Karpas-422 (cell line): ENCODE data around the gene CC2D1A. TPM values are rescaled to one million over a fixed set of nuclear protein-coding genes. Genes with fewer than 3 reads are reported as not detected.

ENCODE experiments used
- DNase-seq: peaks from one replicate; pipeline ENCODE4 v3.0.0-alpha.2; 2015
- H2AFZ ChIP-seq: fragments of 200-600 bp; sonication (generic); 2 replicates; pipeline ENCODE4 v1.6.1; 2014; ENCODE audit warnings: antibody characterized with exemption, low read length, mixed read lengths
- H3K27ac ChIP-seq: fragments of 200-600 bp; sonication (generic); 2 replicates; pipeline ENCODE4 v1.5.1; 2014; ENCODE audit warnings: mild to moderate bottlenecking, low read length, moderate library complexity
- H3K27me3 ChIP-seq: fragments of 200-600 bp; sonication (generic); 2 replicates; pipeline ENCODE4 v1.6.1; 2014; ENCODE audit warnings: low read length, mixed read lengths
- H3K36me3 ChIP-seq: fragments of 200-600 bp; sonication (generic); 2 replicates; pipeline ENCODE4 v1.6.1; 2014; ENCODE audit warnings: low read length, mixed read lengths; ENCODE audit not compliant: insufficient read depth
- H3K4me1 ChIP-seq: fragments of 200-600 bp; sonication (generic); 2 replicates; pipeline ENCODE4 v1.6.1; 2014; ENCODE audit warnings: mild to moderate bottlenecking, low read length, mixed read lengths
- H3K4me2 ChIP-seq: fragments of 200-600 bp; sonication (generic); 2 replicates; pipeline ENCODE4 v1.6.1; 2014; ENCODE audit warnings: low read length, low read depth, mild to moderate bottlenecking; ENCODE audit not compliant: poor library complexity, severe bottlenecking
- H3K4me3 ChIP-seq: fragments of 200-600 bp; sonication (generic); 2 replicates; pipeline ENCODE4 v1.5.1; 2014; ENCODE audit warnings: mild to moderate bottlenecking, antibody characterized with exemption, low read length, mixed read lengths
- H3K79me2 ChIP-seq: fragments of 200-600 bp; sonication (generic); 2 replicates; pipeline ENCODE4 v1.6.1; 2014; ENCODE audit warnings: mild to moderate bottlenecking, low read length, mixed read lengths
- H3K9ac ChIP-seq: fragments of 200-600 bp; sonication (generic); 2 replicates; pipeline ENCODE4 v1.6.0; 2014; ENCODE audit warnings: low read length
- H3K9me2 ChIP-seq: fragments of 200-600 bp; sonication (generic), shearing (Covaris generic); replicated peaks from 2 replicates; pipeline ENCODE4 v1.6.0; 2014; ENCODE audit warnings: mild to moderate bottlenecking, low read length, moderate library complexity; ENCODE audit not compliant: insufficient read depth
- H3K9me3 ChIP-seq: fragments of 300-700, 200-600 bp; sonication (generic); 2 replicates; pipeline ENCODE4 v1.6.1; 2014; ENCODE audit warnings: low read length, mixed read lengths
- H4K20me1 ChIP-seq: fragments of 200-600 bp; sonication (generic); 2 replicates; pipeline ENCODE4 v1.6.1; 2014; ENCODE audit warnings: mild to moderate bottlenecking, antibody characterized with exemption, low read length, low read depth; ENCODE audit not compliant: insufficient read depth
- total RNA-seq: library from RNA; depleted of rRNA; stranded (reverse); fragments of >200 nt; shearing (Covaris generic); gene quantifications from 2 replicates; pipeline ENCODE4 v1.2.3, GENCODE V29; 2014; ENCODE audit warnings: low replicate concordance

The CC2D1A gene
- total RNA-seq, 1 experiment from 2014 or later = 9.9 TPM

DNA sequence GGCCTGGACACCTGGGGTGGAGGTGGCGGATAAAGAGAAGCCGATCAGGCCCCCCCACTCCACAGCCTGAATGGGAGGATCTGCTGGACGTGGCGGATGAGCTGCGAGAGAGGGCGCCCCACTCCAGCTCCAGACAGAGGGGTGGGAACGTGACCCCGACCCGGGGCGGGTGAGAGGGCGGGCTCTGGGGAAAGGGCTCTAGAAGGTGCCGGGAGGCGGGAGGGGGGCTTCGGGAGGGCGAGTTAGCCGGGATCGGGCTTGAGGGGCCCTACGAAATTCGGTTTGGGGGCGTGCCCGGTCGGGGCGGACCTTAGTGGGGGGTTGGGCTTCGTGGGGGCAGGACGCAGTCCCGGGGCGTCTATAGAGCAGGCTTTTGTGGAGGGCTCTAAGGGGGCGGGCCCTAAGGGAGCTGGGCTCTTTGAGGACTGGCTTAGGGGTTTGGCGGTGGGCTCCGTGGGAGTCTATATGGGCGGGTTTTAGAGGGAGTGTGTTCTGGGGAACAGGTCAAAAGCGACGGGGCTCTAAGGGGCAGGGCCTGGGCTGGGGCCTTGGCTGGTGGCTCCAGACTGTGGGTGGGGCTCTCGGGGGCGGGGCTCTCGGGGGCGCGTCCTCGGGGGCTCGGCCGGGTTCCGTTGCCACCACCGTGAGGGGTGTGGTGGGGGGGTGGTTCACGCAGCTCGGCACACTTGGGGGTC is 33.2 kb upstream of the CC2D1A start:
- no peaks in the 10 kb centered on the region for H3K79me2 ChIP-seq
- no peaks in the 10 kb centered on the region for H3K36me3 ChIP-seq
- H3K9me2 ChIP-seq = no peaks in the 10 kb centered on the region
- no peak overlapping the region for H2AFZ ChIP-seq
- H3K27ac ChIP-seq = no peak overlapping the region
- H3K9ac ChIP-seq = peak overlapping the region; percentile 39; the same call in 1 of the 2 replicates
- H3K4me2 ChIP-seq = peak overlapping the region; percentile 53
- H3K4me1 ChIP-seq = no peaks in the 10 kb centered on the region
- no peaks in the 10 kb centered on the region for H3K27me3 ChIP-seq
- H3K4me3 ChIP-seq = peak overlapping the region; percentile 48; the same call in 1 of the 2 replicates
- no peaks in the 10 kb centered on the region for H3K9me3 ChIP-seq
- DNase-seq = peak; percentile 58
- no peaks in the 10 kb centered on the region for H4K20me1 ChIP-seq

DNA sequence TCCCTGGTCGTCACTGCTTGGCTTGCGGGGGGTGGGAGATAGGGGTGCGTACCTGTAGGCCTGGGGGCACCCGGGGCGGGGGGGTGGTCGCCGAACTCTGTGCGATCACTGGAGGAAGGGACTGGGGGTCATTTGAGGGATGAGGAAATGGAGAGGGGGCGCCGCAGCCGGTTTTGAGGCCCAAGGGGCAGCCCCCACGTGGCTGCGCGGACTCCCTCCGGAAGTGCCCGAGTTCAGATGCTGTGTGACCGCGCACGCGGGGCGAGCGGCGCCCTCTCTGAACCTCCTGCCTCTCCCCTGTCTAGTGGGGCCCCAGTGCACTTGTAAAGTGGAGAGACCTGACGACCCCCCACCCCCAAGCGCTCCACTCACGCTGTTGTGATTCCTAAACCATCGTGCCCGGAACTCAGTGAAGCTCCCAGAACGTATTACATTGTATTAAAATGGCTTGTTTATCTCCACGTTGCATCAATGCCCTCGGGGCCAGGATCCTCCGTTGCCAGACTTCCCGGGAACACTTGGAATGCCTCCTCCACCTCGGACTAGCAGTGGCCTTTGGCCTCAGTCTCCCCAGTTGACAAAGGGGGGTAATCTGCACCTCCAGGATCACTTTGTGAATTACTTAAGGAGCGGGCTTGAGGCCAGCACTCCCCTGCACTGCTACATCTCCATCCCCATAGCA is 32.0 kb upstream of the CC2D1A start:
- H4K20me1 ChIP-seq = no peaks in the 10 kb centered on the region
- H3K9me3 ChIP-seq = no peaks in the 10 kb centered on the region
- H2AFZ ChIP-seq = no peak overlapping the region
- no peak overlapping the region for H3K4me2 ChIP-seq
- no peaks in the 10 kb centered on the region for H3K79me2 ChIP-seq
- no peak overlapping the region for H3K27ac ChIP-seq
- H3K36me3 ChIP-seq = no peaks in the 10 kb centered on the region
- H3K27me3 ChIP-seq = no peaks in the 10 kb centered on the region
- no peak overlapping the region for H3K4me3 ChIP-seq
- H3K9ac ChIP-seq = no peak overlapping the region
- H3K4me1 ChIP-seq = no peaks in the 10 kb centered on the region
- DNase-seq = no peak
- H3K9me2 ChIP-seq = no peaks in the 10 kb centered on the region

GRCh38 chr19:13875824-13876223 is 30.2 kb upstream of the CC2D1A start:
- H4K20me1 ChIP-seq = no peaks in the 10 kb centered on the region
- H3K27me3 ChIP-seq = no peaks in the 10 kb centered on the region
- no peak for DNase-seq
- H3K79me2 ChIP-seq = no peaks in the 10 kb centered on the region
- no peak overlapping the region for H3K4me3 ChIP-seq
- no peak overlapping the region for H2AFZ ChIP-seq
- H3K9me2 ChIP-seq = no peaks in the 10 kb centered on the region
- H3K4me1 ChIP-seq = peaks cover 5% of the 10 kb centered on the region
- no peak overlapping the region for H3K9ac ChIP-seq
- no peaks in the 10 kb centered on the region for H3K36me3 ChIP-seq
- H3K27ac ChIP-seq = no peak overlapping the region
- no peaks in the 10 kb centered on the region for H3K9me3 ChIP-seq
- no peak overlapping the region for H3K4me2 ChIP-seq

- H2AFZ ChIP-seq = no peak within 1 kb of the TSS
- H3K9ac ChIP-seq = no peak within 1 kb of the TSS
- H3K36me3 ChIP-seq = no peaks in the 10 kb centered on the region
- no peaks in the 10 kb centered on the region for H3K9me3 ChIP-seq
- H3K4me3 ChIP-seq = no peak within 1 kb of the TSS
- no peaks in the 10 kb centered on the region for H3K79me2 ChIP-seq
- no peaks in the 10 kb centered on the region for H3K9me2 ChIP-seq
- no peak within 1 kb of the TSS for H3K27ac ChIP-seq
- DNase-seq = no peak
- H3K4me2 ChIP-seq = no peak within 1 kb of the TSS
- no peaks in the 10 kb centered on the region for H4K20me1 ChIP-seq
- peaks cover 5% of the 10 kb centered on the region for H3K4me1 ChIP-seq
- H3K27me3 ChIP-seq = no peaks in the 10 kb centered on the region
These were observed 29.2 kb upstream of the CC2D1A start, which contains the start of gene NANOS3 for GRCh38 chr19:13876834-13877233. Gene NANOS3 (plus strand): TSS chr19:13877134. CDS start chr19:13877249, 115 bp downstream.

- no peaks in the 10 kb centered on the region for H3K36me3 ChIP-seq
- no peak for DNase-seq
- H3K9me3 ChIP-seq = no peaks in the 10 kb centered on the region
- H3K4me3 ChIP-seq = no peak overlapping the region
- peaks cover 5% of the 10 kb centered on the region for H3K4me1 ChIP-seq
- no peaks in the 10 kb centered on the region for H4K20me1 ChIP-seq
- H3K27me3 ChIP-seq = no peaks in the 10 kb centered on the region
- no peak overlapping the region for H3K4me2 ChIP-seq
- no peaks in the 10 kb centered on the region for H3K9me2 ChIP-seq
- H2AFZ ChIP-seq = no peak overlapping the region
- no peak overlapping the region for H3K27ac ChIP-seq
- H3K79me2 ChIP-seq = no peaks in the 10 kb centered on the region
- H3K9ac ChIP-seq = no peak overlapping the region
These were observed 28.7 kb upstream of the CC2D1A start for GRCh38 chr19:13877303-13877702.

DNA sequence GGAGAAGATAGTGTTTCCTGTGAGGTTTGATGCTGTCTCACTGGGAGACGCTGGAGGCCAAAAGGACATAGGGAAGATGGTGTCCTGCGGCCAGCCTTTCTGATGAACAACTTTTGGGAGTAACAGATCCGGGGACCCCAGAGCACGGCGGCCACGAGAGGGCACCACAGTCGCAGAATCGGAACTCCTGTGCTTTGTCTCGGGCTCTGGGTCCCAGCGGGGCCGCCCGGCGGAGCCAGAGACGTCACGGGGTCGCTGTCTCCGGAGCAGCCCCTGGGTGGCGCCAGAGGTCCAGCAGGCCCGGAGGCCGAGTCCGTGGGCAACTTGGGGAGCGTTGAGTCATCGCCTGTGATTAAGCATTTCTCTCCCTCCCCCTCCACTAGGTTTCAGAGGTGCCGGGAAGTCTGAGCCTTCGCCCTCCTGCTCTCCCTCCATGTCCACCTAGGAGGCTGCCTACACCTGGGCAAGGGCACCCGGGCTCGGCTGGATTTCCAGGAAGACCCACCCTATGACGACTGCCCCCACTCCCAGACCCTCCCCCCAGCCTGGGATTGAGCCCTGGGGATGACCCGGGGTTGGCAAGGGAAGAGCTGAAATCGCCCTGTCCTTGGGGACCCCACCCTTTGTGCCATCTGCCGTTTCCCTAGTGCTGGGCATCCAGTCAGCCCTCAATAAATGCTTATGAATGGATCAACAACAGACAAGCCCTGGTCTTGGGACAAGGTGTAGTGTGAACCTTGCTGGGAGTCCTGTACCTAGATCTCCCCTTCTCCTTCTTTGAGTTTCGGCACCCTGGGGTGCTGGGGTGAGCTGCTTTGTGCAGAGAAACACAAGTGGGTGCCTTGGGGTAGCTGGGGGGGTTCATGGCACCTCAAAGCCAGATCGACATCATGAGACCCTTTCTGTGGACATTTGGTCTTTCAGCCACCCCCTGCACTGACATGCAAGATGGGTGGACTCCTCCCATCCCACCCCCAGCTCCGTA is 25.6 kb upstream of the CC2D1A start:
- Histone ChIP-seq H3K9ac (peak overlapping the region; percentile 9; the same call in 1 of the 2 replicates), H2AFZ (peak overlapping the region; percentile 22; the same call in 1 of the 2 replicates), H3K4me1 (peaks cover 5% of the 10 kb centered on the region), H3K79me2 (no peaks in the 10 kb centered on the region), H3K9me2 (no peaks in the 10 kb centered on the region), H3K27me3 (no peaks in the 10 kb centered on the region), H3K27ac (no peak overlapping the region), H3K4me2 (peak overlapping the region; percentile 34), H4K20me1 (no peaks in the 10 kb centered on the region), H3K36me3 (no peaks in the 10 kb centered on the region), H3K9me3 (no peaks in the 10 kb centered on the region), H3K4me3 (peak overlapping the region; percentile 8; the same call in 1 of the 2 replicates)
- DNase-seq = peak; percentile 97

DNA sequence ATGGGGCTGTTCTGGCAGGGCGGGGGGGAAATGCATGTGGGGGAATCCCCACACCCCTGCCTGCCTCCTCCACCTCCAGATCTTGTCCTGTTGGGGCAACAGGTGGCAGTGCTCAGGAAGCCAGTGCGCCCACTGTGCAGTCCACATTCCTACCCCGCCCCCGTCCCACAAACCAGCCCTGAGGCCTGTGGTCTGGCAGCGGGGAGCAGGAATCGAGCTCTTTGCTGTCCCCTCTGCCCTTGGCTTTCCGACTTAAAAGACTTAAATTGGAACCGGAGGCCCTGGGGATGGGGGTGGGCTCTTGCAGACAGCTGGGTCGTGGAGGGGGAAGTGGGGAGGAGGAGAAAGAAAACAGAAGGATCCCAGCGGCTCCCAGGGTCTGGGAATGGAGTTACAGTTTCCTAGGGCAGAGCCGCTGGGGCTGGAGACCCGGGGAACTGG is 24.7 kb upstream of the CC2D1A start:
- Histone ChIP-seq H3K4me1 (peaks cover 5% of the 10 kb centered on the region), H3K27me3 (no peaks in the 10 kb centered on the region), H3K79me2 (no peaks in the 10 kb centered on the region), H3K9ac (no peak overlapping the region), H3K4me2 (no peak overlapping the region), H3K4me3 (no peak overlapping the region), H3K27ac (no peak overlapping the region), H2AFZ (no peak overlapping the region), H3K9me3 (no peaks in the 10 kb centered on the region), H4K20me1 (no peaks in the 10 kb centered on the region), H3K9me2 (no peaks in the 10 kb centered on the region), H3K36me3 (no peaks in the 10 kb centered on the region)
- DNase-seq = peak; percentile 45
